ENCODE data around the gene ZDHHC14. TPM values are rescaled to one million over a fixed set of nuclear protein-coding genes. Genes with fewer than 3 reads are reported as not detected.

ZDHHC14 gene
- total and polyA plus RNA-seq, 2 of the 8 experiments (the other 6 are each of a cell fraction or from before 2014, with no cell fraction given), result 2.9 to 5.3 TPM

DNA sequence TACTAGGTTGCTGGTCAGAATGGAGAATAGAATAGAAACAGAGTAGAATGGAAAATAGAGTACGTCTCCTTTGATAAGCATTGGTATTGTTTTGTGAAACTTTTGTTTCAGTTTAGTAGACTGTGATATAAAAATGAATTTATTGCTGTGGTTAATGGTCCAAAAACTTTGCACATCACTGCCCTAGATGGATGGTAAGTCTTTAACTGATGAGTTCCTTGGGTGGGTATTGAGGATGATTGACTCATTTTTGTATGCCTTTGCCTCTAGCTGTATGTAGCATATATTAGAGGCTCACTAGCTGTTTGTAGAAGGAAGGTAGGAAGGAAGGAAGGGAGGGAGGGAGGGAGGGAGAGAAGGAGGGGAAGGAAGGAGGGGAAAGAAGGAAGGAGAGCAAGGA is 48.3 kb downstream of the ZDHHC14 start:
- no peak overlapping the region for H2BK120ac ChIP-seq (replicated peaks; ENCODE audit: low read depth, low read length)
- no peak overlapping the region for H4K8ac ChIP-seq (ENCODE audit: extremely low read depth, insufficient read depth, low read length)
- no peaks in the 10 kb centered on the region for H3K79me2 ChIP-seq (ENCODE audit: control insufficient read depth in 1 of 2, insufficient read depth in 2 of 2, low read length in 2 of 2)
- H3K56ac ChIP-seq (replicated peaks; ENCODE audit: insufficient read length, low read depth, low read length), result no peak overlapping the region
- H2BK15ac ChIP-seq (ENCODE audit: low read length), result no peak overlapping the region
- H3K27me3 ChIP-seq (replicated peaks in 1 of 4; ENCODE audit: control insufficient read depth in 3 of 4, extremely low read depth in 1 of 4, insufficient read depth in 3 of 4, low read length in 3 of 4), result no peaks in the 10 kb centered on the region
- H3K4me3 ChIP-seq (ENCODE audit: extremely low read depth in 1 of 4, insufficient read depth in 2 of 4, low read depth in 3 of 4, low read length in 4 of 4), result no peak overlapping the region
- ChIA-PET POLR2A (ENCODE audit: partially characterized antibody) (interaction anchor here (1.1 kb wide), 1 partner anchor 60 kb away, joined by 3 read pairs; no protein-coding TSS in a partner anchor), CTCF (ENCODE audit: partially characterized antibody) (interaction anchor here (0.8 kb wide), 1 partner anchor 98 kb away, joined by 3 read pairs; no protein-coding TSS in a partner anchor)
- DNase-seq (ENCODE audit: low read depth in 1 of 2, low spot score in 2 of 2), result no peak
- FAIRE-seq, result no peak
- no peaks in the 10 kb centered on the region for H4K20me1 ChIP-seq (replicated peaks in 1 of 2; ENCODE audit: control insufficient read depth in 1 of 2, insufficient read depth in 2 of 2, low read length in 2 of 2)
- no peak overlapping the region for H3K14ac ChIP-seq (ENCODE audit: insufficient read length)
- no peaks in the 10 kb centered on the region; the same call in 1 of the 2 replicates for H3K79me1 ChIP-seq (ENCODE audit: low read depth, low read length)
- H4K91ac ChIP-seq (replicated peaks; ENCODE audit: insufficient read length, low read length), result no peak overlapping the region
- H3K4ac ChIP-seq (replicated peaks; ENCODE audit: insufficient read length, low read depth, low read length), result no peak overlapping the region
- H3K4me2 ChIP-seq (ENCODE audit: insufficient read depth in 1 of 2, low read depth in 2 of 2, low read length in 2 of 2), result no peak overlapping the region
- H3K23me2 ChIP-seq (ENCODE audit: low read depth, low read length), result no peaks in the 10 kb centered on the region; the same call in 1 of the 2 replicates
- H3K18ac ChIP-seq (ENCODE audit: extremely low read depth, low read length), result no peak overlapping the region
- 83% methylated on average over 1 of the region's 1 CpG; no CpG with 5 or more reads in 1 of the 2 experiments for WGBS, 2 experiments (ENCODE audit: extremely low coverage in 1 of 2, insufficient coverage in 1 of 2, insufficient read length in 1 of 2, insufficient replicate concordance in 2 of 2, low coverage in 1 of 2, low lambda C conversion rate in 2 of 2, missing lambda C conversion rate in 1 of 2)
- no peaks in the 10 kb centered on the region for H3K36me3 ChIP-seq (ENCODE audit: control insufficient read depth in 2 of 4, insufficient read depth in 4 of 4, low read length in 3 of 4)
- peaks cover 2 to 9% (median 7%) of the 10 kb centered on the region in 4 experiments; a peak in 6 of 7 replicates for H3K4me1 ChIP-seq (replicated peaks in 1 of 4; ENCODE audit: control insufficient read depth in 3 of 4, insufficient read depth in 4 of 4, low read length in 3 of 4)
- no peak overlapping the region for H2AFZ ChIP-seq (ENCODE audit: low read length)
- H4K5ac ChIP-seq (ENCODE audit: insufficient read length, low read depth, low read length), result no peak overlapping the region
- no peaks in the 10 kb centered on the region for H3K9me3 ChIP-seq (ENCODE audit: insufficient read depth in 2 of 2, low read depth in 1 of 2, low read length in 1 of 2)
- H3K27ac ChIP-seq (ENCODE audit: low read depth, low read length), result no peak overlapping the region
- no peak overlapping the region for H3K23ac ChIP-seq (ENCODE audit: insufficient read length)
- H2BK20ac ChIP-seq (ENCODE audit: low read length), result no peak overlapping the region
- H2BK5ac ChIP-seq (ENCODE audit: low read depth, low read length), result no peak overlapping the region
- no peak overlapping the region for H2BK12ac ChIP-seq (ENCODE audit: low read depth, low read length)
- H2AK5ac ChIP-seq (ENCODE audit: low read depth, low read length), result no peak overlapping the region
- H3K9ac ChIP-seq (replicated peaks in 1 of 4; ENCODE audit: extremely low read depth in 1 of 4, low read depth in 3 of 4, low read length in 3 of 4), result no peak overlapping the region
- no peak for TF ChIP-seq BCL11A (IDR thresholded peaks at IDR 0.05; ENCODE audit: low read depth in 2 of 2, low read length in 2 of 2)
- TF ChIP-seq SAP30 (IDR thresholded peaks at IDR 0.05; ENCODE audit: insufficient read depth, insufficient replicate concordance, low read length), result no peak
- TF ChIP-seq SIX5 (IDR thresholded peaks at IDR 0.05; ENCODE audit: low read depth, low read length), result no peak
- TF ChIP-seq SP4 (IDR thresholded peaks at IDR 0.05; ENCODE audit: low read length), result no peak
- no peak for TF ChIP-seq HDAC2 (IDR thresholded peaks at IDR 0.05; ENCODE audit: borderline replicate concordance in 1 of 2, low read depth in 2 of 2, low read length in 2 of 2)
- TF ChIP-seq, protein P1, sequence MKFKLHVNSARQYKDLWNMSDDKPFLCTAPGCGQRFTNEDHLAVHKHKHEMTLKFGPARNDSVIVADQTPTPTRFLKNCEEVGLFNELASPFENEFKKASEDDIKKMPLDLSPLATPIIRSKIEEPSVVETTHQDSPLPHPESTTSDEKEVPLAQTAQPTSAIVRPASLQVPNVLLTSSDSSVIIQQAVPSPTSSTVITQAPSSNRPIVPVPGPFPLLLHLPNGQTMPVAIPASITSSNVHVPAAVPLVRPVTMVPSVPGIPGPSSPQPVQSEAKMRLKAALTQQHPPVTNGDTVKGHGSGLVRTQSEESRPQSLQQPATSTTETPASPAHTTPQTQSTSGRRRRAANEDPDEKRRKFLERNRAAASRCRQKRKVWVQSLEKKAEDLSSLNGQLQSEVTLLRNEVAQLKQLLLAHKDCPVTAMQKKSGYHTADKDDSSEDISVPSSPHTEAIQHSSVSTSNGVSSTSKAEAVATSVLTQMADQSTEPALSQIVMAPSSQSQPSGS (IDR thresholded peaks at IDR 0.05; ENCODE audit: low read length), result no peak
- no peak for TF ChIP-seq RAD21 (IDR thresholded peaks at IDR 0.05 in 1 of 2, conservative IDR thresholded peaks at IDR 0.05 in 1 of 2; ENCODE audit: low read depth in 2 of 2, low read length in 2 of 2)
- no peak for TF ChIP-seq NANOG (IDR thresholded peaks at IDR 0.05; ENCODE audit: insufficient read depth, low read depth, low read length, poor library complexity, severe bottlenecking)
- TF ChIP-seq TBP (IDR thresholded peaks at IDR 0.05; ENCODE audit: low read depth, low read length), result no peak
- no peak for TF ChIP-seq SIN3A (conservative IDR thresholded peaks at IDR 0.05 in 1 of 2, IDR thresholded peaks at IDR 0.05 in 1 of 2; ENCODE audit: low read depth in 1 of 2, low read length in 2 of 2)
- TF ChIP-seq CREB1 (IDR thresholded peaks at IDR 0.05), result no peak
- no peak for TF ChIP-seq POLR2AphosphoS5 (IDR thresholded peaks at IDR 0.05; ENCODE audit: low read depth, low read length)
